ENCODE measurements around the gene CDC40.

- TF ChIP-seq CTCF (IDR thresholded peaks at IDR 0.05) (no peak), EZH2 (IDR thresholded peaks at IDR 0.05) (no peak)
Measured at GRCh38 chr6:110140650-110141049, 39.6 kb upstream of the CDC40 start.

All from neural progenitor cell (in vitro differentiated cells).